SU-DHL-6 (cell line): Measurements from ENCODE around the gene COG7.

Experiments used
- H2AFZ ChIP-seq: fragments of 200-600 bp; sonication (generic); 2 replicates; pipeline ENCODE4 v1.6.1; 2014; ENCODE audit warnings: low read depth, mild to moderate bottlenecking, moderate library complexity, mixed read lengths, antibody characterized with exemption, low read length; ENCODE audit not compliant: severe bottlenecking
- H3F3A ChIP-seq: fragments of 200-600 bp; shearing (Covaris generic); 2 replicates; pipeline ENCODE4 v1.6.0; 2016; ENCODE audit warnings: antibody characterized with exemption, mild to moderate bottlenecking; ENCODE audit not compliant: insufficient read depth
- H3K27ac ChIP-seq: fragments of 200-600 bp; sonication (generic); 2 replicates; pipeline ENCODE4 v1.5.1; 2016; ENCODE audit warnings: low read depth, mild to moderate bottlenecking, low read length, moderate library complexity, mixed read lengths
- H3K27me3 ChIP-seq: fragments of 200-600 bp; sonication (generic), shearing (Covaris generic); 2 replicates; pipeline ENCODE4 v1.6.0; 2014; ENCODE audit warnings: mild to moderate bottlenecking, low read length
- H3K36me3 ChIP-seq: fragments of 200-600 bp; sonication (generic); 2 replicates; pipeline ENCODE4 v1.6.1; 2014; ENCODE audit warnings: mild to moderate bottlenecking, low read length, mixed read lengths
- H3K4me2 ChIP-seq: fragments of 300-600, 200-600 bp; shearing (Covaris generic), sonication (generic); 2 replicates; pipeline ENCODE4 v1.6.0; 2014; ENCODE audit warnings: low read length, low read depth, mild to moderate bottlenecking; ENCODE audit not compliant: poor library complexity, severe bottlenecking
- H3K4me3 ChIP-seq: fragments of 200-600 bp; sonication (generic); 2 replicates; pipeline ENCODE4 v1.5.1; 2014; ENCODE audit warnings: antibody characterized with exemption, low read length, mild to moderate bottlenecking, mixed read lengths; ENCODE audit not compliant: insufficient read depth, poor library complexity, severe bottlenecking
- H3K79me2 ChIP-seq: fragments of 200-600 bp; sonication (generic); 2 replicates; pipeline ENCODE4 v1.6.1; 2014; ENCODE audit warnings: mild to moderate bottlenecking, low read length, moderate library complexity; ENCODE audit not compliant: insufficient read depth
- H3K9ac ChIP-seq: fragments of 200-600 bp; sonication (generic); 2 replicates; pipeline ENCODE4 v1.7.0; 2014; ENCODE audit warnings: mild to moderate bottlenecking, low read length
- H3K9me2 ChIP-seq: fragments of 200-600 bp; sonication (generic); replicated peaks from 2 replicates; pipeline ENCODE4 v1.6.1; 2014; ENCODE audit warnings: low read length; ENCODE audit not compliant: insufficient read depth
- H3K9me3 ChIP-seq: fragments of 200-600 bp; sonication (generic); 2 replicates; pipeline ENCODE4 v1.6.1; 2014; ENCODE audit warnings: low read length, mixed read lengths; ENCODE audit not compliant: insufficient read depth
- H4K20me1 ChIP-seq: fragments of 200-600 bp; sonication (generic); 2 replicates; pipeline ENCODE4 v1.6.1; 2014; ENCODE audit warnings: low read depth, mild to moderate bottlenecking, antibody characterized with exemption, low read length, moderate library complexity, mixed read lengths
- CTCF ChIP-seq: fragments of 200-600 bp; sonication (generic); IDR thresholded peaks from one replicate; pipeline ENCODE4 v1.5.1; 2017; ENCODE audit warnings: antibody characterized with exemption, mild to moderate bottlenecking, low read length, moderate library complexity; ENCODE audit not compliant: insufficient read depth, poor library complexity, severe bottlenecking
- EZH2phosphoT487 ChIP-seq: fragments of 200-600 bp; sonication (generic), shearing (Covaris generic); conservative IDR thresholded peaks from 2 replicates; pipeline ENCODE4 v1.6.1; 2018; ENCODE audit warnings: mild to moderate bottlenecking, antibody characterized with exemption, low read length, moderate library complexity, mixed read lengths

Gene COG7

GRCh38 chr16:23498863-23499262 is 45.9 kb upstream of the COG7 start:
- Histone ChIP-seq H3F3A (0 out of 2 replicates have a peak, but pooled peaks cover 6% of the 10 kb centered on the region), H3K27me3 (no peaks in the 10 kb centered on the region), H3K36me3 (peaks cover 15% of the 10 kb centered on the region; the same call in 1 of the 2 replicates), H4K20me1 (peaks cover 50% of the 10 kb centered on the region), H3K27ac (no peak overlapping the region), H3K9me3 (no peaks in the 10 kb centered on the region), H3K9me2 (no peaks in the 10 kb centered on the region), H3K4me3 (no peak overlapping the region), H2AFZ (no peak overlapping the region), H3K9ac (no peak overlapping the region), H3K79me2 (peaks cover 92% of the 10 kb centered on the region), H3K4me2 (no peak overlapping the region)
- TF ChIP-seq EZH2phosphoT487 (no peak), CTCF (no peak)

- H4K20me1 ChIP-seq: peaks cover 39% of the 10 kb centered on the region
- H3K9me2 ChIP-seq: no peaks in the 10 kb centered on the region
- no peak overlapping the region for H3K4me3 ChIP-seq
- H3K9me3 ChIP-seq: no peaks in the 10 kb centered on the region
- H3K36me3 ChIP-seq: peaks cover 19% of the 10 kb centered on the region; the same call in 1 of the 2 replicates
- no peak overlapping the region for H3K27ac ChIP-seq
- H2AFZ ChIP-seq: no peak overlapping the region
- no peak overlapping the region for H3K4me2 ChIP-seq
- H3K27me3 ChIP-seq: no peaks in the 10 kb centered on the region
- peaks cover 83% of the 10 kb centered on the region for H3K79me2 ChIP-seq
- 0 out of 2 replicates have a peak, but pooled peaks cover 4% of the 10 kb centered on the region for H3F3A ChIP-seq
- TF ChIP-seq EZH2phosphoT487 (no peak), CTCF (no peak)
- no peak overlapping the region for H3K9ac ChIP-seq
Measured at GRCh38 chr16:23497543-23497868, 44.5 kb upstream of the COG7 start.

- no peaks in the 10 kb centered on the region for H3K9me2 ChIP-seq
- no peaks in the 10 kb centered on the region for H3K9me3 ChIP-seq
- no peak overlapping the region for H3K27ac ChIP-seq
- H3K4me2 ChIP-seq: no peak overlapping the region
- peaks cover 34% of the 10 kb centered on the region for H4K20me1 ChIP-seq
- H3K79me2 ChIP-seq: peaks cover 78% of the 10 kb centered on the region
- no peak overlapping the region for H3K9ac ChIP-seq
- no peaks in the 10 kb centered on the region for H3K27me3 ChIP-seq
- TF ChIP-seq EZH2phosphoT487 (no peak), CTCF (no peak)
- H3F3A ChIP-seq: no peaks in the 10 kb centered on the region
- H2AFZ ChIP-seq: no peak overlapping the region
- no peak overlapping the region for H3K4me3 ChIP-seq
- H3K36me3 ChIP-seq: peaks cover 21% of the 10 kb centered on the region; the same call in 1 of the 2 replicates
Measured at GRCh38 chr16:23496821-23497542, 44.0 kb upstream of the COG7 start.
